NCI-H2227 treated with DMSO at 0.1 percent for 48 hours (cell line): Measurements from ENCODE around the gene BCAS1.

Experiments used
- DNase-seq: peaks from one replicate; lab custom pipeline; 2025; lab: John Stamatoyannopoulos, UW

Gene BCAS1, protein sequence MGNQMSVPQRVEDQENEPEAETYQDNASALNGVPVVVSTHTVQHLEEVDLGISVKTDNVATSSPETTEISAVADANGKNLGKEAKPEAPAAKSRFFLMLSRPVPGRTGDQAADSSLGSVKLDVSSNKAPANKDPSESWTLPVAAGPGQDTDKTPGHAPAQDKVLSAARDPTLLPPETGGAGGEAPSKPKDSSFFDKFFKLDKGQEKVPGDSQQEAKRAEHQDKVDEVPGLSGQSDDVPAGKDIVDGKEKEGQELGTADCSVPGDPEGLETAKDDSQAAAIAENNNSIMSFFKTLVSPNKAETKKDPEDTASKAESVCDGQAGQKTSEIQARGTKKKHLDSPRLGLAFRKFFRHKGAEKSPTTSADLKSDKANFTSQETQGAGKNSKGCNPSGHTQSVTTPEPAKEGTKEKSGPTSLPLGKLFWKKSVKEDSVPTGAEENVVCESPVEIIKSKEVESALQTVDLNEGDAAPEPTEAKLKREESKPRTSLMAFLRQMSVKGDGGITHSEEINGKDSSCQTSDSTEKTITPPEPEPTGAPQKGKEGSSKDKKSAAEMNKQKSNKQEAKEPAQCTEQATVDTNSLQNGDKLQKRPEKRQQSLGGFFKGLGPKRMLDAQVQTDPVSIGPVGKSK

DNA sequence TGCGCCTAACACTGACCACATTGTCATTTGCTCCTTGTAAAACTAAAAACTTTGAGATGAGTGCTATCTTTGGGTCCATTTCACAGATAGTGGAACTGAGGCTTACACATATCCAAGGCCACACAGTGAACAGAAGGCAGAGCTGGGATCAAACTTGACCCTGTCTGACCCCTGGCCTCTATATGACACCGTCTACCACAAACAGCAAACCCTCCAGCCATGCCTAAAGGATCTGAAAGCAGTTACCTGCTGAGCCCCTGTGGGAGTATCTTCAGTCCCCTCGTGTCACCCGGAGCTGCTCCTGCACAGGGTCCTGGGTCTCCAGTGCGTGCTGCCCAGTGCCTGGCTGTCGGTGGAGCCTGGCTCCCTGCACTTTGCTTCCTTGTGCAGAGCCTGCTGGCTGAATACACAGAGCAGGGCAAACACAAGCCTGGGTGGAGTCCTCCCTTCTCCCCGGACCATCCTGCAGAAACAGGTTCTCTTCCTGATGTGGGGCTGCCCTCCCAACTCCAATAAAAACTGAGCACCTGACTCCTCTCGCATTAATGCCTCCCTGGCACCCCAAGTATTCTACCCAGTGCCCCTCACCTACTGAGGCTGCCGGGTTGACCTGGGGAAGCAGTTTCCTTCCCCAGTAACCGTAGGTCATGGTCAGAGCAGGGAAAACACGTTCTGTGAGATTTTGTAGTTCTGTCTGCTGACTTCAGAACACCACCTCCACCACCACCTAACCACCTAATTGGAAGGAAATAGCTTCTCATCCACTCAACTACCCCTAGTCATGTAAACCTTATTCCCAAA lies at the start of gene BCAS1:
Gene BCAS1 (minus strand): TSS at position 408 of the 801 bp plus-strand sequence. CDS start 11,876 bp downstream, outside the sequence.
- DNase-seq: no peak

DNA sequence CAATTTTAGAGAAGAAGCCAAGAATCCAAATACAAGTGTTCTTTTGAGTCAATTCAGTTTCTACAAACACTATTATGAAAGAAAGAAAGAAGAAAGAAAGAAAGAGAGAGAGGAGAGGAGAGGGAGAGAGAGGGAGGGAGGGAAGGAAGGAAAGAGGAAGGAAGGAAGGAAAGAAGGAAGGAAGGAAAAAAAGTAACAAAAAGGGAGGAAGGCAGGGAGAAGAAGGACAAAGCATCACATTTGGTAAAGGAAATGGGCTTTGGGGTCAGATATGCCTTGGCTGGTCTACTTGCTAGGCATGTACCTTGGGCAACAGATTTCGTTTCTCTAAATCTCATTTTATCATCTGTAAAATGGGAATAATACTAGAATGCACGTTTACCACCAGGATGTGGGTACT lies 49.4 kb upstream of the BCAS1 start:
- no peak for DNase-seq

DNA sequence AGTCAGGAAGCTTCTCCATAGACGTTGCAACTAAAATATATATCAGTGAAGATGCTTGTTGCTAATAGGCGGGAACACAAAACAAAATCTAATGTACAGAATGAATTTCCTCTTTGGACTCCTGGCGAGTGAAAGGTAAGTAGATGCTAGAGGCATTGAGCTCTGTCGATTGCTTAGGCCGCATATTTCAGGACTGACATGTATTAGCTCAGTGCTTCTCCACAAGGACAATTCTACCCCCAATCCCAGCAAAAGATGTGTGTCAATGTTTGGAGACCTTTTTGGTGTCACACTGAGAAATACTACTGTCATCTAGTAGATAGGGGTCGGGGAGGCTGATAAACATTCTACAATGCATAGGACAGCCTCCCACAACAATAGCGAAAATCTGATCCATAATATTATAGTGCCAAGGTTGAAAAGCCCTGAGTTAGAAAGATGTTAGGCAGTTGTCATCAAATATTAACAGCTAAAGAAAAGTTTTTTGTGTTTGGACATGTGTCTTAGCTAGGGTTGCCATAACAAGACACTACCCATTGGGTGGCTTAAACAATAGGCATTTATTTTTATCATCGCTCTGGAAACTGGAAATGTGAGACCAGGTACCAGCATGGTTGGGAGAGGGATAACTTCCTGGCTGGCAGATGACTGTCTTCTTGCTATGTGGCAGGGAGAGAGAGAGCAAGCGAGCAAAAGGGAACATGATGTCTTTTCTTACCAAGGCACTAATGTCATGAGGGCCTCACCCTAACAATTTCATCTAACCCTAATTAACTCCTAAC lies 48.0 kb upstream of the BCAS1 start:
- no peak for DNase-seq

DNA sequence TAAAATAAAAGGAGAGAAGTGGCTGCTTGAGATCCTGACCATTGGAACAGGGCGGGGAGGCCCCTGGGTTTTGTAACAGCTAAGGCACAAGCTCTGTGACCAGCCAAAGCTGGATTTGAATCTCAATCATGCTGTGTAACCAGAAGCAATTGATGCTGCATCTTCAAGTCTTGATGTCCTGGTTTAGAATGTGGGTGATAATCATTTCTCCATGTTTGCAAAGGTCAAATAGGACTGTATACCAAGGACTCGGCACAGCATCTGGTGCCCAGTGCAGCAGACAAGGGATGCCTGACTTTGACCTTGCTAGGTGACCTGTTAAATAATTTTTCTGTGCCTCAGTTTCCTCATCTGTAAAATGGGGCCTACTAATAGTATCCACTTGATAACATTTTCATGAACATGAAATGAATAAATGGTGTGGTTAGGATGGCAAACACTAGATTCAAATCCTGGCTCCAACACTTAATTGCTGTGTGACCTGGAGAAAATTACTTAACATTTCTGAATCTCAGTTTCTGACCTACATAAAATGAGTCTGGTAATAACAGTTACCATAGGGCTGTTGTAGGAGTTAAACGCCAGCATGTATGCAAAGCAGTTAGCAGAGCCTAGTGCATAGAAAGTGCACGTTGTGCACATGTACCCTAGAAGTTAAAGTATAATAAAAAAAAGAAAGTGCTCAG lies 46.3 kb upstream of the BCAS1 start:
- no peak for DNase-seq

DNA sequence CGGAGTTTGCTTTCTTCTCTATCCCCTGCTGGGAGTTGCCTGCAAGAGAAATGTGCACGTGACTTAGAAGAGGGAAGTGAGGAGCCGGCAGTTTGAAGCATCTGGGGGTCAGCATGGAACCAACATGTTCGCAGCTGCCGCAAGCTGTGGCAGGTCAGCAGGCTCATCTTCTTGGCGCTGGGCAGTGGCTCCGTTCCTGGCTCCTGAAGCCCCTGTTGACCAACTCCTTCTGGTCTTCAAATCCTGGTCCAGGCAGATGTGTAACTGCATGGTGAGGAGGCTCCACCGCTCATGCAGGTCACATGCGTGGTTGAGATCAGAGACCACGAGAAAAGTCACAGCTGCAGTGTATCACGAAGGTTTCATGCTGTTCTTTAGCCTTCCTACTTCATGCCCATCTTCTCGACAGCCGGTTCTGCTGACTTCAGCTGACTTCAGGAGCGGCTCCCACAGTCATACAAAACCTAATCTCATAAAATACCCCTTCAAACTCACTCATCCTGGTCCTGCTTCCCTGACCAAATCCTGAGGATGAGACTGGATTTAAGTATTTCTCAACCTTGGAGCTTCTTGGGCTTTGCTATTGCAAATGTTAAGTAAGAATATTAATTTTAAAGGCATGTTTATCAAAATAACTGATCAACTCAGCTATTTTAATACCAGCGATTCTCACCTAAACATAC lies 44.9 kb upstream of the BCAS1 start:
- no peak for DNase-seq

DNA sequence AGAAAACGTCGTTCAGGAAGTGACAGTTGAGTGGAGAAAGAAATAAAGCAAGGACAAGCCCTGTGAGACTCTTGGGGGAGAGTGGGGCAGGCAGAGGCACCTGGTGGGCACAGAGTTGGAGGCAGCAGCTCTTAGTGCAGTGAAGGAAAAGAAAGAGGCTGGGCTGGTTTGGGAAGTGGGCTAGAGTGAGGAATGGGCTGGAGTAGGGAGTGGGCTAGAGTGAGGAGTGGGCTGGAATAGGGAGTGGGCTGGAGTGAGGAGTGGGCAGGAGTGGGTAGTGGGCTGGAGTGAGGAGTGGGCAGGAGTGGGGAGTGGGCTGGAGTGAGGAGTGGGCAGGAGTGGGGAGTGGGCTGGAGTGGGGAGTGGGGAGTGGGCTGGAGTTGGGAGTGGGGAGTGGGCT lies 43.7 kb upstream of the BCAS1 start:
- no peak for DNase-seq

DNA sequence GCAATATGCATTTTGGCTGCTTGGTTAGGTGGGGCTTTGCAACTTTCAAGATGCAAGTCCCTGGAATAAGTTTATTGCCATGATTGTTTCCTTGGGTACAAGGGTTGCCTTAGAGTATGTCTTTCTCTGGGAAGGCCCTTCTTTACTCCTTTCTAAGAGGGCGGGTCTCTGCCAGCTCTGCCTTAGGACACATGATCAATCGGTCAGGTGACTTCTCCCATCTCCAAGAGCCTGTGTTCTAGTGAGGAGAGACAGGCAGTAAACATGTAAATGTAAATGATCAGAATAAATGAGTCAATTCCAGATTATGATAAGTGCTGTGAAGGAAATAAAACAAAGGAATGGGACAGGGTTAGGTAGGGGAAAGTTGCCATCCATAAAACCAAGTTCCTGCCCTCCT lies 43.2 kb upstream of the BCAS1 start:
- no peak for DNase-seq

DNA sequence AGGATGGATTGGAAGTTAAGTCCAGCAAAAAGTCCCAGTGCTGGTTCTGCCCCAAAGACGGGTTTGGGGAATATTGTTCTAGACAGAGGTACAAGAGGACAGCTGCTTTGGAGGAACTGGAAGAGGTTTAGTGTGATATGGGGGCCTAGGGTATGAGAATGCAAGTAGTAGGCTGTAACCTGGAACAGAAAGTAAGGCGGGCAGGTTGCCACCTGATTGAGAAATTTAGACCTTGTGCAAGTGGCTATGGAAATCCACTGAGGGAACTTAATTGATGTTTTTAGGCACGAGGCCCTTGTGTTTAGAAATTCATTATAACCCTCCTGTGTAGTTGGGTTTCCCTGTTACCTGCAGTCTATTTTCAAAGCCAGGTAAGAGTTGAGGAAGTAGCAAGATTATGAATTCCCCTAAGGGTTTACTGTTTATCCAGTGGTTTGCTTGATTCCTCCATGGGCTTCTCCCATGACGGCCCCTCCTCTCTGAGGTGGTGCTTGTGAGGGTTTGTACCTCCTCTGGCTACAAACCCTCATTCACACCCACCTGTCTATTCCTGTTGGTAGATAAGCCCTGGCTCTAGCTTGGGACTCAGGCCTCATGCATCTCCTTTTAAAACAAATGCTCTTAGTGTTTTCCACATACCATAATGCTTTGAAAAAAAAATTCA lies 42.0 kb upstream of the BCAS1 start:
- no peak for DNase-seq

DNA sequence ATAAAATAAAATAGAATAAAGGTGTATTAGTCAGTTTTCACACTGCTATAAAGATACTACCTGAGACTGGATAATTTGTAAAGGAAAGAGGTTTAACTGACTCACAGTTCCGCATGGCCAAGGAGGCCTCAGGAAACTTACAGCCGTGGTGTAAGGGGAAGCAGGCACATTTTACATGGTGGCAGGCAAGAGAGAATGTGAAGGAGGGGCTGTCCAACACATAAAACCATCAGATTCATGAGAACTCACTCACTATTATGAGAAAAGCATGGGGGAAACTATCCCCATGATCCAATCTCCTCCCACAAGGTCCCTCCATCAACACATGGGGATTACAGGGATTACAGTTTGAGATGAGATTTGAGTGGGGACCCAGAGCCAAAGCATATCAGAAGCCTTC lies 41.1 kb upstream of the BCAS1 start:
- DNase-seq: no peak

DNA sequence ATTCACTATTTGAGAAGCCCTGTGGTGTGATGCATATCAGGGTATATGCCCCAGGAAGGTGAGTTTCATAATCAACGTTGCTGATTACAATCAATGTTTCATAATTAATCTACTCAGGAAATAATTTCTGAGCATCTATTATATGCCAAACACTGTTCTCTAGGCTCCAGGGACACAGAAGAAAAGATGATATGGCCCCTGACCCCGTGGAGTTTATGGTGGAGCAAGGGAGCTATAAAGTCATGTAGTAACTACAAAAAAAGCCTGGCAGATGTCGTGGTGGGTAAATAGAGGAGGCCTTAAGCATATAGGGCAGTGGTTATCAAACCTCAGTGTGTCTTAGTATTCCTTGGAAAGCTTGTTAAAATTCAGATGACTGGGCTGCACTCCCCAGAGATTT lies 40.1 kb upstream of the BCAS1 start:
- DNase-seq: no peak

DNA sequence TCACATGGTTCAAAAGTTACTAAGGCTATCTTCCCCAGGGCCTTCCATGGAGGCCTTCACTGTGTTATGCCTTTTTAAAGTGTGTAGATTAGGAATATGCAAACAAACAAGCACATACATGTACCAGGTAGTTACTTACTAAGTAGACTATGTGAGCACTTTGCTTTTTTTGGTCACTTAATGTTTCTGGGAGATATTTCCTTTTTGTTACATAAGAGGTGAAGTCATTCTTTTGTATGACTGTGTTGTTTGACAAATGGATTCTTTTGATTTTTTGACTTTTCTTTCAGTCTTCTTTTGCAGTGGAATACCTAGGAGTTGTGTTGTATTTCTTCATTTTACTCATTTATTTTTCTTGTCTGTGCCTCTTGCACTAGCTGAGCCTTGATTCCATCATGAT lies 39.6 kb upstream of the BCAS1 start:
- DNase-seq: no peak

DNA sequence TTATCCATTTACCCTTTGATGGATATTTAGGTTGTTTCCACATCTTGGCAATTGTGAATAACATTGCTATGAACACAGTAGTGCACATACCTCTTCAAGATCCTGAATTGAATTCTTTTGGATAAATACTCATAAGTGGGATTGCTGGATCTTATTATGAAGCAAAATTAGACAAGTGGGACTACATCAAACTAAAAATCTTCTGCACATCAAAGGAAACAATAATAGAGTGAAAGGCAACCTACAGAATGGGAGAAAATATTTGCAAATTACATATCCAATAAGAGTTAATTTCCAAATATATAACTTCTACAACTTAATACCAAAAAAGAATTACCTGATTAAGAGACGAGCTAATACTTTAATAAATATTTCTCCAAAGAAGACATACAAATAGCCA lies 38.4 kb upstream of the BCAS1 start:
- DNase-seq: no peak

DNA sequence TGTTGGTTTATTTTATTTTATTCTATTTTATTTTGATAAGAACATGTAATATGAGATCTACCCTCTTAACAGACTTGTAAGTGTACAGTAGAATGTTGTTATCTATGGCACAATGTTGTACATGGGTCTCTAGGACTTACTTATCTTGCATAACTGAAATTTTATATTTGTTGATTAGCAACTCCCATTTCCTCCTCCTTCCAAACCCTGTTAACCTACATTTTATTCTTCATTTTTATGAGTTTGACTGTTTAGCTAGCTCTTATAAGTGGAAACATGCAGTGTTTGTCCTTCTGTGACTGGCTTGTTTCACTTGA lies 37.9 kb upstream of the BCAS1 start:
- no peak for DNase-seq

DNA sequence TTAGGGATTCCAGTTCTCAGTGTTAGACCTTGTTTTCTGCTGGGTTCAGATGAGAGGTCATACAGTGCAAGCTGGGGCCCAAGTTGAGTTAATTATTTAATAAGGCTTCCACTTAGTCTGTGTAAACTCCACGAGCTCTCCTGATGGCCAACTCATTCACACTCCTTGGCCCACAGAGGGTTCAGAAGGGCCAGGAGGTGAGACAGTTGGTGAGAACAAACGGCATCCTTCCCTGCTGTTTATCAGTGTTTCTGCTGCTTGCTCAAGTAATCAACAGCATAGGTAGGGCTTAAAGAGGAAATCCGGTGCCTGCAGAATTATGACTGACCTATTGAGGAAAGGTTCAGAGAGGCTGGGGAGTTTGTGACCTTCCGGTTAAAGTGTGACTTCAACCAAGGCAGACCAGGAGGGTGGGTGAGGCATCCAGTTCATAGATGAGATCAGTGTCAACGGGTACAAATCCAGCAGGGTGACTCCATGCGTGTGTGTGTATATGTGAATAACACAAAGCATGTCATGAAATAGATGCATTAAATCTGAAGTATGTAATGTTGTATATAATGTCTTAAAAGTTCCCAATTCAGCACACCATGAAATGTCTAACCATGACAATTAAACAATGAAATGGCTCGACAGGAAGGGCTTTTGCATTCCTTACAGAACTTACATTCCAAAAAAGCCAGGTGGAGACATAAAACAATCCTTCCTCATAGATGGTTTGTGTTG lies 37.4 kb upstream of the BCAS1 start:
- no peak for DNase-seq

DNA sequence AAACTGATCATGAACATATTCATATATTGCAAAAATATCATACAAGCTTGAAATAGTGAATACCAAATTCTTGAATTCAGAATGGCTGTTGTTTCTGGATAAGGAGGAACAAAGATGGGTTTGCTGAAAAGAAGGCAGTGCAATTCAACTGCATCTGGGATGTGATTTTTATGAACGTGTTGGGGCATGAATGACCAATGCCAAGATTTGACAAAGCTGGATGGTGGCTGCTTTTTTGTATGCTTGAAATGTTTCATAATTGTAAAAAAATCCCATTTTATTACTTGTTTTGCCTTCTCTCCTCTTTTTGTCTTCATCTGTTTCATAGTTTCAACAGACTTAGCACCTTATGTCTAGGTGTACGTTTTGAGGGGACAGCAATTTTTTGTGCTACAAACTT lies 36.8 kb upstream of the BCAS1 start:
- DNase-seq: no peak

DNA sequence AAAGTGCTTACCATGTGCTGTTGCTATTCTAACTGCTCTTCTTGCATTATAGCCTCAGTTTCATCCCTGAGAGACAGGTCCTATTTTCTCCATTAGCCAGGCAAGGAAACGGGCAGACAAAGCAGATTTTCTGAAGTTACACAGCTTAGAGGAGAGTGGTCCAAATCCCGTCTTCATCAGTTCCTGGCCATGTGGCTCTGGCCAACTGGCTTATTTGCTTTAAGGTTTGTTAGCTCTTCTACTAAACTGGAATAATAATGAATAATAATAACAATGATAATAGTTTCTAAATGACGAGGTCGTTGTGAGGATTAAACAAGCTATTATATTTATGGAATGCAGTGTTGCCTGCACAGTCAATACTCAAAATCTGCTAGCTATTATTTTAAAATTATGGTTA lies 35.8 kb upstream of the BCAS1 start:
- no peak for DNase-seq

DNA sequence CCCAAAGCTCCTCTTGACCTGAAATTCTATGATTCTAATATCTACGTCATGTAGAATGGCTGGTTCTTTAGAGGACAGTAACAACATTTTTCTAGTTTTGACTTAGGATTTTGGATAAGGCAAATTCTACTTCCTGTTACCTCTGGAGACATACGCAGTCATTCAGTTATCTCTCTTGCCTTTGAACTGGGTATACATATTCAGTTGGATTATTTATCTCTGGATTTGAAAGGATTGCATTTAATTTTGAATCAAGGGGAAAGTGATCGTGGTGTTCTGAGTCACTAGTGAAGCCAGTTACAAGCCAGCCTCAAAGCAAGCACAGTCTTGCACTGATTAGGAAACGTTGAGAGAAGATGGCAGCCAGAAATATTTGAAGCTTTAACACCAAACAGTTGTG lies 35.3 kb upstream of the BCAS1 start:
- no peak for DNase-seq

DNA sequence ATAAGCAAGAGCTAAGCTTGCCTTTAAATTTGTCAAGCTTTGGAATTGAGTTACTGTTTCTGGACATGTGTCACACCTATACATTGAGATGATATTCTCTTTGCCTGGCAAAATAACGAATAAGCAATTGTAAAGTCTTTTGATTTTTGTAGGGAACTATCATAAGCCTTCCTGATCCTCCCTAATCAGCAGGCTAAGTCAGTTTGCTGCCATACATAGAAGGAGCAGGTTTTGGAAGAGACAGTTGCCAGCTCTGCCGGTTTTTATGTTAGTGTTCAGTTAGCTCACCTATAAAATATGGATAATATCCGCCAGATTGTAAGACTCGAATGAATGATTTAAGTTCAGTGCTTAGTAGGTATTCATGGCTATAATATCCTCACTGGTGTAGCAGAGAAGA lies 34.4 kb upstream of the BCAS1 start:
- DNase-seq: no peak

DNA sequence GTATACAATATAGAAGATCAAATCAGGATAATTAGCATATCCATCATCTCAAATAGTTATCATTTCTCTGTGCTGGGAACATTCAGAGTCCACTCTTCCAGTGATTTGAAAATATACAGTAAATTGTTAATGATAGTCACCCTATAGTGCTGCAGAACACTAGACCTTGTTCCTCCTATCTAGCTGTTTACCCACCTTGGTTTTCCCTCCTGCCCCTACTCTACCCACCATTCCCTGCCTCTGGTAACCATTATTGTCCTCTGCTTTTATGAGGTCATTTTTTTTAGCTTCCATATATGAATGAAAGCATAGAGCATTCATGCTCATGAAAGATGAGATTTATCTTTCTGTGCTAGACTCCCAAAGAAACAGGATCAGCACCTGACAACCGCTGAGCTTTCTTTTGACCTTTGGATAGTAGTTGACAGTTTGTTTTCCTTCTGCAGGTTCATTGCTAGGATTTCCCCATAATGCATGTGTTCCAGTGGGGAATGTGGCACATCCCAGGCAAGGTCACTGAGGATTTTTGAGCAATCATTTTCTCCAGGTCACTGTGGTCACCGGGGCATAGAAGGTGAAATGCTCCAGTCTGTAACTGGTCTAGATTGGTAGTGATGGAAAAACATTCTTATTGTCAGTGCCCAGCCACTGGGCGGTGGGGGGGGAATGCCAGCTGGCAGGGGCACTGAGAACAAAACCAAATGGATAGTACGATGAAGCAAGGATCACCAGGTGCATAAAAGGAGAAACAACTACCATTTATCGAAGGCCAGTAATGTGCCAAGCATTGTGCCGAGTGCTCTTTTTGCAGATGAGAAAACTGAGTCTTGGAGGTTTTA lies 33.6 kb upstream of the BCAS1 start:
- DNase-seq: no peak
